T1000 (cell line): ENCODE measurements around the gene CCDC13.

Source experiments
- DNase-seq: peaks from one replicate; lab custom pipeline; 2025; ENCODE audit warnings: mixed read lengths; lab: John Stamatoyannopoulos, UW

The CCDC13 gene

DNA sequence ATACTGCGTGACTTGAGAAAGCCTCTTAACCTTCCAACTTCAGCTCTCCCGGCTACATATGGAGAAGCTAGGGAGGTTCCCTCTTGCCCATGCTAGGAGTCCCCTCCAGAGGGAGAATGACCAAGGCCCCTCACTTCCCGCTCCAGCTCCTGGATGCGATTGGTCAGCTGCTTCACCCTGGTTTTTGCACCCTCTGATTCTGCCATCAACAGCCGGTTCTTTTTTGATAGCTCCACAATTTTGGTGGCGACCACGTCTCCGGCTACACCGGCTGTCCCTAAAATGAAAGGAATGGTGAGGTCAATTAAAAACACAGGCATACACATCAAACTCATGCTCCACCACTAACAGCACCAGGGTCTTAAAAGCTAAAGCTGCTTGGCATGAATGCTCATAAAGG, 20.6 kb downstream of the CCDC13 start:
- no peak for DNase-seq

DNA sequence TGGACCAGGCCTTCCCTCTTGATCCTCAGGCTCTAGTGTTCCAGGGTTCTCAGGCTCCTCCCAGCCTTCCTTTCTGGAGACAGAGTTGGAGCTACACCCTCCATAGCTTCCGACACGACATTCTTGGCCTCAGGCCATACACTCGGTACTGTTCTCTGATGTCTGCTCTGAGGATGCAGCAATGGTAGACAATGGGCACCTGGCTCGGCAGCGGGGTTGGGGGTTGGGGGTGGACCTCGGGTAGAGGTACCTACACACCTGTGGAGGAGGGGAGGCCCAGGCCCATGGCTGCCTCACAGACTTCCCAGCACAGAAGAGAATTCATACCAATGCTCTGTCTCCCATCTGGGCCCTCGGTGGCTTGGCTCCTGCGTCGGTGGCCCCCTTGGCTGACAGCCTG, 21.4 kb downstream of the CCDC13 start:
- no peak for DNase-seq

DNA sequence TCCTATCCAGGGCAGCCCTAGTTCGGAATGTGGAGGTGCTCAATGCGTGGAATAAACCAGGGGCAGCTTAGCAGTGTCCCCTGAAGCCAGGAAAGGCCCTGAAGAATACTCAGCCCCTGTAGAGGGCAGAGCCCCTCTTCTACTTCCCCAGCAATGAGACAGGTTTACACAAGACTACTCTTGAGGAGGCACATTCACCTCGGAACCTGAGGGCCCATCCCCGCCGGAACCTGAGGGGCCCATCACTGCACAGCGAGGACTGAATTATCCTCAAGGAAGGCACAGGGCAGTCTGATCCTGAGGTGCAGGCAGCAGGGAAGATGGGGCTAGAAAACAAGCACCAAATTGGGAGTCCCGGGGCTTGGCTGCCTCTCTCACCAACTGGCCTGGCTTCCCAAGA, 22.2 kb downstream of the CCDC13 start:
- DNase-seq: no peak

DNA sequence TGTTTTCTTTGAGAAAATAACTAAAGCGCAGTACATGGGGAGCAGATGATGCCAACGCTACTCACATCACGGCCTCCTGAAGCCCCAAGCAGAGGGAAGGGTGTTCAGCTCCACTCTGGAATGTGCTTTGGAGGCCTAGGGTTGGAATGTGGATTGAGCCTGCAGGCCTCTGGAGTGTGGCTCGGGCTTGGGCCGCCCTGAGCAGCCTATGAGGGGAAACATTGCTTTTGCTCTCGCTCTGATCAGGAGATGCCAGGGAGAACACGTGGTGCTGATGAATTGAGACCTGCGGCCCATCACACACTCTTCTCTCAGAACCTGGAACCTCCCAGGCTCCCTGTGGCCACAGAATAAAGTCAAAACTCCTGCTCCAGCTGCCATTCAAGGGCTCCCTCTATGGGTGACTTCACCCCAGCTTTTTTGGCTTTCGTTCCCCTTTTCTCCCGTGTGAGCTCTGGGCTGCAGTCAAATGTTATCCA, 23.3 kb downstream of the CCDC13 start:
- no peak for DNase-seq

DNA sequence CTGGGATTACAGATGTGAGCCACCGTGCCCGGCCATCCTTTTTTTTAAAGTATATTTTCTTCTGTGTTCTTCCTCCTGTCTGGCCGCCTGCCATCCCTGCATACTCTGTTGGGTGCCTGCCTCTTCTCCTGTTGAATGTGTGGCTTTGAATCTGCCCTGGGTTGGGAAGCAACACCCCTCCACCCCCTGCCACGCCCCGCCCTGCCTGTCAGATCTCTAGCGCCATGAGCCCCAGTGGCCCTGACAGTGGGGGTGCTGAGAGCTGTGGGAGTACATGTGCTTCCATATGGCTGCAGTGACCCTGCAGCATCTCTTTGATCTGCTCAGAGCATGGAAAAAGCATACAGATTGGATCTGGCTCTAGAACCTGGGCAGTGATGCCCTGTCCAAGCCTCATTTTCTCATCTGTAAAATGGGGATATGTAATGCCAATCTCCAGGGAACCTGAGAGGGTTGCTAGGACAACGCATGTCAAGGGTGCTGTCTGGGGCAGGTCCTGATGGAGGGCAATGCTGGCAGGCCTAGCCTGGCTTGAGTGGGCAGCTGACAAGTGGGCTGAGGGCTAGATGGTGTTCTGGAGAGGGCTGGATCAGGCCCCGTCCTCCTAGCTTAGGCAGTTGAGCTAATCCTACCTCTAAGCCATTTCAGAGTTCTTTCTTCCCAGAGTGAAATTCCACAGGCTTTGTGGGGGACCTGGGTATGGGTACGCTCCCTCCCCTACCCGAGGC, 23.9 kb downstream of the CCDC13 start:
- no peak for DNase-seq

DNA sequence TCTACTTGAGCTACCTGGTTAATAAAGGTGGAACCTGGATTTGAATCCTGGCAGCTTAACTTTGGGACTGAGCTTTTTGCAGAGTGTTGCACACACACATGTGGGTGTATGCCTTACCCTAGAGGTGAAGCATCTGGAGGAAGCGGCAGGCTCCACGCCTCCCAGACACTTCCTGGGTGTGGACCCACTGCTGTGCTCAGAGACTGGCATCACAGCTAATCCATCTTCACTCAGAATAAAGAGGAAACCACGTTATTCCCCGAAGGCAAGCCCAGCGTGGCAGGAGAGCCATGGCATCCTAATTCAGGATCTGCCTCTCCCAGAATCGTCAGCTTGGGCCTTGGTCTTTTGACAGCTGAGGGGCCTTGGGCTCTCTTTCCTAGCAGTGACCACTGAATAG, 25.5 kb downstream of the CCDC13 start:
- no peak for DNase-seq

DNA sequence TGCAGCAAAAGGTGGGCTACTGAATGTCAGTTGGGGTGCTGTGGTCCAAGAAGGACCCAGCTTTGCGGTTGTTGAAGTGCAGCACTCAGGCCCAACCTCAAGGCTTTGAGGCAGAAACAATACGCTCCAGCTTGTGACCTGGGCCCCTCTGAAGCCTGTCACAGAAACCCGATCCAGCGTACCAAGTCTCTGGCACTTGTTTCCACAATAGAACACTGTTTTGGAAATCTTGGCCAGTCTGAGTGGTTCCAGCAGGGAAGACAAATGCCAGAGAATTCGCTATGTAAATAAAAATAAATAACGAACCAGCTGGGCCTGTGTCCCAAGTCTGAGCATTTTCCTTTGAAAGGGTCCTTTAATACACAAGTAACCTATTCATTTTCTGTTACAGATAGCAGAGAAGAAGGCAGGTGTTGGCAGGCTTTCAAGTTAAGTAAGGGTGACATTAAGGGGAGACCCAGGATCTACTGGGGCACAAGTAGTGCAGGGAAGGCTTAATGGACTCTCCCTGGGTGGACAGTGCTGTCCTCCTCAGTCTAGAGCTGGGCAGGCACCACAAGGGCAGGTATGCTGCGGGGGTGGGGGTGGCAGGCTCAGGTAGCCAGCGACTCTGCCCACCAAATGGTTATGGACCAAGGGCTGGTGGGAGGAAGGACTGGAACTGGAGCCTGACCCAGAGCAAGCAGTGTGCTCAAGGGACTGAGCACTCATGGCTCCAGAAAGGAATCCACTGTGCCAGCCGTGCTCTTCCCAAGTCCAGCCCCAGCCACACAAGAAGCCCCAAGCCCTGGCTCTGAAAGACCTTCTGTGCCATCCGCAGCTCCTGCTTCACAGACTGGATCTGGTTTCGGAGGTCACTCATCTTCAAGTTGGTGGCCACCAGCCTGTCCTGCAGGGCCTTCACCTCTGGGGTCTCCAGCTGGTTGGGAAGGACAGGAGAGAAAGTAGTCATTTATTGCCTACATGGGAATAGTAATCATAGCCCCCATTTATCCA, 26.3 kb downstream of the CCDC13 start:
- no peak for DNase-seq

DNA sequence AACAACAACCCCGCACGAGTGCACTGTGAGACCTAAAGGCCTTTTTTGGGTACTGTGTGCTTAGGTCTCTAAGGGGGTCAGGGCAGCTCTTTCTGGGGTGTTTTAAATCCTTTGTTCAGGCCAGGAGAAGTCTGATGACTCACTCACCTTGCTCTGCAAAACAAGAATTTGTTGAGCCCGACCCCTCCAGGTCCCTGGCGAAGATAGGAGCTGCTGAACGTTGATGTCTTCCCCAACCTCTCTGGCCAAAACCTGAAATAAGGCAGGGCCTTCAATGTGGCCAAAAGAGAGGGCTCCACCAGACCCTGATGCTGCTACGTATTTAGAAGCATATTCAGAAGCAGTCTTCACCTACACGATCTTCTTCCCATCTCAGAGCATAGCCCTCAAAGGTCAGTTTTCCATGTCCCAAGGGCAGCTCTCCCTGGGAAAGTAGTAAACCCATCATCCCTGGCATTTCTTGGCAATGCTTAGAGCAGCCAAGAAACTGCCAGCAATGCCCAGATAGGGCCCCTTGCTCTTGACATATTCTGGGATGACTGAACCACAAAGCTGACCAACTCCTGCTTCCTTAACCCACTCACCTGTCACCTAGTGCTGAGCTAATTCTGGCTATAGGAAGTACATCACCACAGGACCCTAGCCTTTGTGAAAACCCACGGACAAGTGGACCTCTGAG, 27.1 kb downstream of the CCDC13 start:
- DNase-seq: no peak

DNA sequence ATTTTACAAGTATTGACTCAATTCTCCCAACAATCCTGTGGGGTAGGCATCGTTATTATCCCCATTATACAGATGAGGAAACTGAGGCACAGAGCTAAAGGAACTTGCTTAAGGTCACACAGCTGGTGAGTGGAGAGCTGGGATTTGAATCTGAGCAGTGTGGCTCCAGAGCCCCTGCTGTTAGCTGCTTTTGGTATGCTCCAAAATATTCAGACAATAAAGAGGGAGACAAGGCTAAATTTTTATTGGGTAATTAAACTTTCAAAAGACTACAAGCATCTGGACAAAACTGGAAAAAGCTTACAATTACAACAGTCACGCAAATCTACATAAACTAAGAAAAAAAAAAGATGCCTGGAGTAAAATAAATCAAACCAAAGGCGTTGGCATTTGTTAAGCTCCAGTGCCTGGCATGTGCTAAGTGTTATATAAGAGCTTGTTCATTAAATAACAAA, 27.7 kb downstream of the CCDC13 start:
- no peak for DNase-seq

DNA sequence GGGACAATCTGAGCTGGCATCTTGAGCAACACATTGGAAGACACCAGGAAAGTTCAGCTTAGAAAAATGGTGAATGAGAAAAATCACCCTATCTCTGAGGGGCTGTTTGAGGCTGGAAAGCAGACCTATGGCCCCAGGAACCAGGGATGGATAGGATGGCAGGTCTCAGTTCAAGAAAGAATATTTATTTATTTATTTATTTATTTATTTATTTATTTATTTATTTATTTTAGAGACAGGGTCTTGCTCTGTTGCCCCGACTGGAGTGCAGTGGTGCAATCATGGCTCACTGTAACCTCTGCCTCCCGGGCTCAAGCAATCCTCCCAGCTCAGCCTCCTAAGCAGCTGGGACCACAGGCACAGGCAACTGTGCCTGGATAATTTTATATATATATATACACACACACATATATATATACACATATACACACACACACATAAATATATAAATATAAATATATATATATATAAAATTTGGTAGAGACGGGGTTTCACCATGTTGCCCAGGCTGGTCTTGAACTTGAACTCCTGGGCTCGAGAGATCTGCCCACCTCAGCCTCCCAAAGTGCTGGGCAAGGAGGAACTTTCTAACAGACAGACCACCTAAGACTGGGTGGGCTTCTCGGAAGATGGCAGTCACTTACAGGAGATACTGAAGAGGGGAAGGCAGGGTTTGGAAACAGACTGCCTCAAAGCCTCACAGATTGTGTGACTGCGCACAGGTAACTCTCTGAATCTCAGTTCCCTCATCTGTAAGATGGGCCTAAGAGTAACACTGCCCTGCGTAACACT, 29.7 kb downstream of the CCDC13 start:
- DNase-seq: no peak

DNA sequence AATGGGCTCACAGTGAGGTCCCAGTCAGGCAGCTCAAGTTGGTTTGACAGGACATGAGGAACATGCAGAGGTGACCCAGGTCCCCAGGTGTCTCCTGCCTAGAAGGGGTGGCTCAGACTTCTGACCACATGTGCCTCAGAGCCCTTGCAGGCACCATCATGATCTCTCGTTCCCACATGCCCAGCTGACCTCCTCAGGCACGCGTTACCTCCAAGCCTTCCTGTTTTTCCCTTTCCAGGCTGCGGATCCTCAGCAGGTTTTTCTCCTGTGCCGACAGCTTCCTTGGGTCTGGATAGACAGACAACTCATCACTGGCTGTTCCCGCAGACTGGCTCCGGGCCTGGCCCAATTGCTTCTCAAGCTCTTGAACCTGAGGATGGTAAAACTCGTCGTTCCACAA, 30.4 kb downstream of the CCDC13 start:
- no peak for DNase-seq

DNA sequence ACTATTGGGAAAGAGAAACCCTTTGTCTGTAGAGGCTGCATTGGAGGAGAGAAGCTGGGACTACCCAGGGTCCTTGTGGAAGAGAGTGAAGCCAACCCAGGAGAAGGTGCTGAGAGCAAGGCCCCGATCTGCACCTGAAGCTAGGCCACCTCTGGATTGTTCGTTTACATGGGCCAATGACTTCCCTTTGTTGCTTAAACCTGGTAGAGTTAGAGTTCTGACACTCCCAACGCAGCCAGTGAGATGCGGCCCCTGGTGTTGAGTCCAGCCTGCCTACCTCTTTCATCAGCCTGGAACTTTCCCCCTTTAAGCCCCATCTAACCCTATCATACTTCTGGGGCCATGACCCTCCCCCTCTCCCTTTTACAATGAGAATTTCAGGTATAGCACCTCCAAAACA, 30.8 kb downstream of the CCDC13 start:
- no peak for DNase-seq

DNA sequence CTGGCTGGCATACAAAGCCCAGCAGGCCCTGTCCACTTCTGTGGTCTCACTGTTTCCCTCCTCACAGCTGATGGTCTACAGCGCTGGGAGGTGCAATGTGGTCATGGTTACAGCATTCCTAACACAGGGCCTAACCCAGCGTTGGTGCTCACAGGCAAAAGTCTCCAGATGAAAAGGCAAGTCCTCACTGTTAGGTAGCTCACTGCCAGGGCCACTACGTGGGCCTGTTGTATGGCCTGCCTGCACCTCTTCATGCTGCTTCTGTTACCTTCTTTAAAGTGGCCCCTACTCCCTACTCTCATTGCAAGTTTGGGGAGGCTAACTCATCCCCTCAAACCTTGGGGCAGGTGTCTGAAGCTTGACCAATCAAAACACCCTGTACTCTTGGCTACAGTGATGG, 31.3 kb downstream of the CCDC13 start:
- no peak for DNase-seq

DNA sequence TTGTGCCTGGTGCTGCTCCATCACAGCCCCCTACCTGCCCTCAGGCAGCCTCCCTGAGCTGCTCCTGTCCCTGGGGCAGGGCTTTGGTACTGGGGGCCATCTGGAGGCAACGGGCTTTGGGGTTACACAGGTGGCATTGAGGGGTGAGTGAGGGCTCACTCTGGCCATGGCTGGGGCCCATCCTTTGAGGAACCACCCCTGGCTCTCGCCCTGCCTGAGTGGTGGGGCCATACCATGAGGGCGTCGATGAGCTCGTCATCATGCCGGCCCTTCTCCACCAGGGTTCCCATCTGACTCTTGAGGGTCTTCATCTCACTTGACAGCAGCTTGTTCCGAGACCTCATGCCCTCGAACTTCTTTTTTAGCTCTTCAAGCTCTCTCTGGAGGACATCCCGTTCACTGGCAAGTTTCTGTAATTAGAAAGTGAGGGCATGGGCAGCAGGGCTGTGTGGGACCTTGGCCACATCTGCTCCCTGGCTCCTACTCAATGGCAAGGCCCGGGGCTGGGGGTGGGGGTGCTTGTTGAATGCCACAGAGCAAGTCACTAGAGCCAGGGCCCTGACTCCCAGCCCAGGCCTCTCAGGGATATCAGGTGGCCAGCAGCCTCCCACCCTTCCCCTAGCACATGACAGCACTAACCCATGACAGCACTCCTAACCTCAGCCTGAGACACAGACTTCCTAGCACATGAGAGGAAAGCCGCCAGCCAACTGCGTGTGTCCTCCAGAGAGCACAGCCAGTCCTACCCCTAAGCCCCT, 33.5 kb downstream of the CCDC13 start:
- DNase-seq: no peak

DNA sequence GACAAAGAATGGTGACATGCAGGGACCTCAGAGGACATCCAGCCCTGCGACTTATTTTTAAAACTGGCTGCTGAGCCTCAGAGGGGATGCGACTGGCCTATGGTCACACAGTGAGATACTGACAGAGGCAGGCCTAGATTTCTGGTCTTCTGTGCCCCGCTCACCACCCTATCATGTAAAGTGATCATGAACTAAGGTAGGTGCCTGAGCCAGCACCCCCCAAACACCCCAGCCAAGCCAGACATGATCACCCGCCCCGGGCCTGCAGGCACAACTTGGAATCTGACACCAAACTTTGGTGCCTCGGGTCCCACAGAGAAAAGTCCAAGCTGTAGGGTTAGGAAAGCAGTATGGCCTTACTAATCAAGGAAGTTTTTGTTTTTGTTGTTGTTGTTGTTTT, 36.5 kb downstream of the CCDC13 start:
- DNase-seq: no peak

DNA sequence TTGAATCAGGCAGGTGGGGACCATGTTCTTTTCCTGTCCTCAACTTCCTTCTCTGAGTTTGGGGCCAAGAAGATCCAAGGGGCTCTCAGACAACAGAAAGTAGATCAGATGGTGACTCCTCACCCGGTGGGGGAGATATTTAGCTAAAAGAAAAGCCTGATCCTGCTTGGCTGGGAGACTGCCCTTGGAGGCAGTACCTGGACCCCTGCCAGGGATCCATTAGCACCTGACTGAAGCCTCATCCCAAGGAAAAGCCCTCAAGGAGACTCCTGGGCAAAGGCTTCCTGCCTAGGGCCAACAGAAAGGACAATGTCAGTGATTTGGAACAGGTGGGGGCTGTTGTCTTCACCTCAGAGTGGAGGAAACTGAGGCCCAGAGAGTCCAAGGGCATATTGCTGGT, 37.0 kb downstream of the CCDC13 start:
- no peak for DNase-seq

DNA sequence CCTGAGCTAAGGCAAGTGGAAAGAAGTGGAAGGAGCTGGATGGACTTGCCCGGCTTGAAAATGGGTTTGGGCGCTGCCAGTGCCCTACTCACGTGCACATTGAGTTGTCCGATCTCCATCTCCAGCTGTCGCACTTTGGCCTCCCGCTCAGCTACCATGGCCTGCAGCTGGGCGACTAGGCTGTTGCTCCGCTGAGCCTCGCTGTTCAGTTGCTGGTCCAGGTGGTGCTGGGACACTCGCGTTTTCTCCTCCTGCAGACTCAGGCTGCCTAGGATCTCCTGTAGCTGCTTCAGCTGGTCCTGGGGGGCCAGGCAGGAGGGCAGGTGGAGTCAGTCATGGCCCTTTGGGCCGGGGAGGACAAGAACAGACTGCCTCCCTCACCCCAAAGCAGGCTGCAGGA, 37.4 kb downstream of the CCDC13 start:
- DNase-seq: no peak

DNA sequence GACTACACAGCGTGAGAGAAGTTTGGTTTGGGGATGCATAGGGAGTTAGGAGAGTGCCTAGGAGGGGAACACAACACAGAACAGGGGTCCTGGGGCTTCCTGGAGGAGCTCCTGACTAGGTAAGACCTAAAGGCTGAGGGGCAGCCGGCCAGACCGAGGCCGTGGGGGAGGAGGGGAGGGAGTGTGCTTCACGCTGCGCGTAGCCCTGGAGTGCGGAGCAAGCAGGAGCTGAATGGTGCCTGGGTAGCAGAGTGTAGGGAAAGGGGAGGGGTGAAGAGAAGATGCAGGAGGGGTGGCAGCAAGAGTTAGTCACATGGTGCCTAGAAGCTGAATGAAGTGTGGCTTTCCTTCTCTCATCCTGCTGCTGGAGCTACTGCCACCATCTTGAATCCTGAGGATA, 38.0 kb downstream of the CCDC13 start:
- no peak for DNase-seq

DNA sequence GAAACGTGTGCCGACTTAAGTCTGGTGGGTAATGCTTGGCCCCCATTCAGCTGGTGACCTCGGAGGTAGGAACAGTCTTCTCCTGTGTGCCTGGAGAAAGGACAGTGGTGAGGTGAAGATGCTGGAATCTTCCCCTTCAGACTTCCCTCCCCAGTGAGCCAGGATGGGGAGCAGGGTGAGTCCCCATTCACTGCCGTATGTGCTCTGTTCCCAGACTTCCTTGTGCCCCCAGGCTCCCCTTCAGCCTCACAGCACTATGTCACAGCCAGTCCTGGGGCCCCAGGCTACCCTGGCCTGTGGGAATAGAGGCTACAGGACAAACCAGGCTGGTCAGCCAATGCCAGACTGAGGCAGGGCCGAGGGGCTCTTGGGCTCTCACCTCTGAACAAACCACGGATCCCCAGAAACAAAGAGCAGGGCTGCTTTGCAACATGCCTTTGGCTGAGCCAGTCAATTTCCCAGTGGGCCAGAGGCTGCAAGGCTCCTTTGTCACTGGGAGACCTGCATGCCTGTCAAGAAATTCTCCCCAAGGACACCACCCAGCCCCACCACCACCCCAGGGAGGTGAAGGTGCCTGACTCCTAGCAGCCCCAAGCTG, 38.7 kb downstream of the CCDC13 start:
- no peak for DNase-seq

DNA sequence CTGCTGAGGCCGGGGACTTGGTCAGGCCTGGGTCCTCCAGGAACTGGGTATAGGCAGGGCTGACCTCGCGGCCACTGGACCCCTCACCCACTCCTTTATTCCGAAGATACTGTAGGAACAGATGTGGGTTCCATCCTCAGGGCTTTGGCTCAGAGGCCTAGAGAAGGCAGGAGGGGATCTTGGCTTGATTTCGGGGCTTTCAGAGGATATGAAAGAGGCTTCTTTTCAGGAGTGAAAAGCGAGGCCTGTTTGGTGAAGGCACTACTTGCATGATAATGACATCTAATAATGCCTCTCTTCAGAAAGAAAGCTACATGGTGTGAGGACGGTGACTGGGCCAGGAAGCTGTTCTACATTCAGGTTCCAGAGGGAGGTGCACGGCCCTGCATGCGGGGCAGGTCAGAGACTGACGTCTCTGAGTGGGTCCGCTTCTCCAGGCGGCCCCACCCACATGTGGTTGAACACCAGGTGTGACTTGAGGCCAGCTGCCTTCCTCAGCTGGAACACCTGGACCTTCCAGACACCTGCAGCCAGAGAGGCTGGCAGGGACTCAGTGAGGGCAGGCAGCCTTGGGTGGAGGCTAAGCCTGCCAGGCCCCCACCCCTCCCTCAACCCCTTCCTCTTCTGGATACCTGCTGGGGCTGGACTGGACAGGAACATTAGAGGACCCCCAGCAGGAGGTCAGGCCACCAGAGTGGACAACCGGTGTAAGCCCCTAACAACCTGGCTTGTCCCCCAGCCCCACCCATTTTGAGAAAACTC, 39.4 kb downstream of the CCDC13 start:
- DNase-seq: no peak
